Keratinocyte (primary cell): ENCODE data around the gene TDRKH.

Experiments used
- CTCF ChIP-seq, 3 experiments: IDR thresholded peaks in 1 of 3; conservative IDR thresholded peaks in 1 of 3; optimal IDR thresholded peaks in 1 of 3; 2 replicates in 2 of 3; 3 replicates in 1 of 3; pipeline versions ENCODE3 to v1.5.1; 2011; ENCODE audit warnings: low read length in 3 of 3, mild to moderate bottlenecking in 3 of 3, moderate library complexity in 2 of 3, control low read depth in 1 of 3, inconsistent platforms in 1 of 3; ENCODE audit not compliant: insufficient read depth in 2 of 3; ENCODE audit errors: extremely low read depth in 1 of 3
- EZH2 ChIP-seq: IDR thresholded peaks from one replicate; pipeline ENCODE4 v1.6.1; 2012; ENCODE audit warnings: inconsistent platforms, mild to moderate bottlenecking, low read length, moderate library complexity

GRCh38 chr1:151803915-151804314 is 13.6 kb upstream of the TDRKH start:
- TF ChIP-seq EZH2 (no peak), CTCF (optimal IDR thresholded peaks at IDR 0.05 in 1 of 3, IDR thresholded peaks at IDR 0.05 in 1 of 3, conservative IDR thresholded peaks at IDR 0.05 in 1 of 3; ENCODE audit: extremely low read depth in 1 of 3, insufficient read depth in 2 of 3, low read length in 3 of 3) (no peak)
